K562 (cell line): ENCODE results near the gene SULT1A3. TPM values are rescaled to one million over a fixed set of nuclear protein-coding genes. Genes with fewer than 3 reads are reported as not detected.

Experiments used
- ATAC-seq: fragments of 200-7000 bp; cut with Tn5 transposase; 3 replicates; pipeline ENCODE4 v1.9.1; 2020; ENCODE audit warnings: moderate library complexity
- BruUV-seq: library from RNA; stranded (reverse); fragments of 400-500 nt; replicated peaks from 2 replicates; lab custom pipeline; 2021; lab: Mats Ljungman, UMichigan
- CTCF ChIA-PET: fragments of 300-600 bp; formaldehyde crosslinking; extraction: SDS; loops from one replicate; lab custom pipeline; 2021; ENCODE audit warnings: low intra/inter-chr PET ratio; lab: Yijun Ruan, JAX
- POLR2A ChIA-PET: fragments of 300-600, 350-650 bp; sonication (Branson Sonifier 250); formaldehyde crosslinking; extraction: SDS; loops from one replicate; lab custom pipeline; 2021; ENCODE audit warnings: antibody characterized with exemption, inconsistent platforms; lab: Yijun Ruan, JAX
- DNase-seq, 4 experiments: peaks; one replicate each; pipeline versions ENCODE4 v3.0.0 to v3.0.0-alpha.2; 2011 to 2018; ENCODE audit warnings: low spot score in 3 of 4, mixed read lengths in 3 of 4; ENCODE audit errors: extremely low read depth in 1 of 4
- FAIRE-seq: peaks from 2 replicates; lab custom pipeline; 2011; peaks lifted over from hg19 to GRCh38; lab: Jason Lieb, UNC
- H2AFZ ChIP-seq: 2 replicates; pipeline ENCODE4 v1.6.0; 2011; ENCODE audit warnings: low read depth, low read length, control low read depth, inconsistent platforms
- H3K27ac ChIP-seq: fragments of 200-600 bp; 3 replicates; pipeline ENCODE4 v1.8.0; 2011; ENCODE audit warnings: low read depth, mild to moderate bottlenecking, control low read depth, inconsistent platforms, low read length, moderate library complexity, mixed read lengths; ENCODE audit errors: extremely low read depth
- H3K27me3 ChIP-seq, 2 experiments: fragments of 300-600 bp in 1 of 2; 2 replicates in 1 of 2; 3 replicates in 1 of 2; pipeline versions ENCODE4 v1.6.0 to v1.8.0; 2011; ENCODE audit warnings: inconsistent platforms in 2 of 2, low read length in 2 of 2, mild to moderate bottlenecking in 1 of 2, mixed read lengths in 1 of 2, moderate library complexity in 1 of 2; ENCODE audit not compliant: control insufficient read depth in 2 of 2, insufficient read depth in 2 of 2
- H3K36me3 ChIP-seq: fragments of 300-600 bp; 3 replicates; pipeline ENCODE4 v1.8.0; 2011; ENCODE audit warnings: mild to moderate bottlenecking, low read length, inconsistent platforms; ENCODE audit not compliant: control insufficient read depth, insufficient read depth
- H3K4me1 ChIP-seq, 2 experiments: fragments of 200-600 bp in 1 of 2; replicated peaks in 1 of 2; 2 replicates in 1 of 2; 3 replicates in 1 of 2; pipeline versions ENCODE4 v1.5.1 to v1.8.0; 2011; ENCODE audit warnings: inconsistent platforms in 2 of 2, low read length in 2 of 2, mild to moderate bottlenecking in 1 of 2, mixed read lengths in 1 of 2, moderate library complexity in 1 of 2; ENCODE audit not compliant: control insufficient read depth in 2 of 2, insufficient read depth in 2 of 2
- H3K4me2 ChIP-seq: 2 replicates; pipeline ENCODE4 v1.6.1; 2011; ENCODE audit warnings: low read length, control low read depth, inconsistent platforms, mixed read lengths; ENCODE audit not compliant: insufficient read depth
- H3K4me3 ChIP-seq: fragments of 200-600 bp; sonication (generic), shearing (Covaris generic); 2 replicates; pipeline ENCODE4 v1.5.1; 2016; ENCODE audit warnings: control low read depth, inconsistent platforms
- H3K79me2 ChIP-seq: fragments of 200-600 bp; 3 replicates; pipeline ENCODE4 v1.8.0; 2011; ENCODE audit warnings: low read length, inconsistent platforms; ENCODE audit not compliant: control insufficient read depth, insufficient read depth
- H3K9ac ChIP-seq, 2 experiments: 2 replicates each; pipeline versions ENCODE4 v1.6.0 to v1.6.1; 2011; ENCODE audit warnings: low read depth in 2 of 2, low read length in 2 of 2, control low read depth in 1 of 2, inconsistent platforms in 1 of 2, mild to moderate bottlenecking in 1 of 2, mixed read lengths in 1 of 2; ENCODE audit not compliant: insufficient read depth in 1 of 2
- H3K9me1 ChIP-seq: one replicate; pipeline ENCODE4 v1.6.0; 2011; ENCODE audit warnings: inconsistent platforms, mild to moderate bottlenecking, low read length, moderate library complexity; ENCODE audit not compliant: control insufficient read depth, insufficient read depth
- H3K9me3 ChIP-seq: replicated peaks from 2 replicates; pipeline ENCODE4 v1.5.1; 2011; ENCODE audit warnings: low read depth, low read length, inconsistent platforms; ENCODE audit not compliant: control insufficient read depth, insufficient read depth
- H4K20me1 ChIP-seq: replicated peaks from 2 replicates; pipeline ENCODE4 v1.6.1; 2011; ENCODE audit warnings: low read length, inconsistent platforms, mixed read lengths; ENCODE audit not compliant: control insufficient read depth, insufficient read depth
- ETV5 ChIP-seq: sonication (generic); formaldehyde crosslinking; IDR thresholded peaks from 2 replicates; pipeline ENCODE4 v1.4.0; 2020; ENCODE audit warnings: low read depth, mild to moderate bottlenecking, missing genetic modification reagents
- KLF10 ChIP-seq: fragments of 250-450 bp; sonication (Bioruptor Pico); IDR thresholded peaks from 2 replicates; pipeline ENCODE4 v1.6.1; 2021; ENCODE audit warnings: matching md5 sums
- SP1 ChIP-seq: sonication (generic); formaldehyde crosslinking; IDR thresholded peaks from 2 replicates; pipeline ENCODE4 v1.8.1; 2022; ENCODE audit warnings: mild to moderate bottlenecking, missing genetic modification reagents
- ZBTB8A ChIP-seq: fragments of 450-650 bp; IDR thresholded peaks from 2 replicates; pipeline ENCODE4 v1.6.1; 2018; ENCODE audit warnings: mild to moderate bottlenecking, moderate library complexity; ENCODE audit not compliant: partially characterized antibody
- ZNF121 ChIP-seq: sonication (generic); formaldehyde crosslinking; conservative IDR thresholded peaks from 2 replicates; pipeline ENCODE4 v1.8.0; 2022; ENCODE audit warnings: missing genetic modification reagents
- WGBS: fragments of 100-300 bp; shearing (Covaris generic); methylation state at CpG from one replicate; pipeline ENCODE4 v1.1.6; 2016; ENCODE audit warnings: low coverage, mixed read lengths; ENCODE audit not compliant: insufficient coverage; ENCODE audit errors: missing lambda C conversion rate; 5-methylcytosine and 5-hydroxymethylcytosine counted together
- in situ Hi-C: fragments of 300-500 bp; cut with MboI; formaldehyde crosslinking; loops from 4 replicates; pipeline ENCODE4 v1.15.0; 2018; ENCODE audit warnings: inconsistent platforms, mixed read lengths
- intact Hi-C: fragments of 100-400 bp; cut with micrococcal nuclease; formaldehyde crosslinking; loops from 2 replicates; pipeline ENCODE4 v1.14.2; 2022
- polyA plus RNA-seq, 8 experiments: library from polyadenylated mRNA; depleted of rRNA in 4 of 8; stranded (reverse) in 5 of 8; unstranded in 3 of 8; fragments of >200 nt; fragmentation: Nextera tagmentation in 2 of 8; fragmentation: Illumina TruSeq in 1 of 8; extraction: Ambion mirVana in 2 of 8; extraction: Trizol in 1 of 8; gene quantifications; 2 replicates each; pipeline versions ENCODE4 v1.2.1 to v1.2.3, GENCODE V29; 2011 to 2014; ENCODE audit warnings: inconsistent platforms in 1 of 8, missing spikeins in 1 of 8
- total RNA-seq, 7 experiments: library from RNA; depleted of rRNA in 6 of 7; stranded (reverse); fragments of >200 nt in 6 of 7; fragmentation: Illumina TruSeq in 2 of 7; extraction: Trizol in 2 of 7; gene quantifications; 2 replicates each; pipeline versions ENCODE4 v1.2.1 to v1.2.3, GENCODE V29; 2011 to 2021; ENCODE audit warnings: low replicate concordance in 1 of 7

Gene SULT1A3
- total and polyA plus RNA-seq, 9 of the 15 experiments (the other 6 are each of a cell fraction or from before 2014, with no cell fraction given), result 2.4 to 18.0 (median 7.3) TPM

GRCh38 chr16:30179195-30179594 lies 19.9 kb upstream of the SULT1A3 start:
- no peak overlapping the region for H3K4me3 ChIP-seq
- H3K4me1 ChIP-seq, result peaks cover 3 to 17% of the 10 kb centered on the region in 2 experiments
- ATAC-seq (no peak), DNase-seq (no peak), FAIRE-seq (no peak)
- no peaks in the 10 kb centered on the region for H3K9me1 ChIP-seq
- H2AFZ ChIP-seq, result no peak overlapping the region
- WGBS, result 59% methylated on average over 4 of the region's 4 CpGs
- POLR2A ChIA-PET, result interaction anchor here (0.5 to 2.0 kb wide), 3 partner anchors 8 to 457 kb away, joined by 4 to 6 read pairs (median 5); no protein-coding TSS in a partner anchor
- no peaks in the 10 kb centered on the region for H3K36me3 ChIP-seq
- H3K79me2 ChIP-seq, result no peaks in the 10 kb centered on the region
- no TSS peak for BruUV-seq
- in situ Hi-C loops, result no loop called here
- no peak for TF ChIP-seq SP1 (CRISPR knock-in tag)
- no peak overlapping the region for H3K4me2 ChIP-seq
- H3K27me3 ChIP-seq, result no peaks in the 10 kb centered on the region
- CTCF ChIA-PET, result no interaction called here
- H3K27ac ChIP-seq, result no peak overlapping the region
- no peak overlapping the region for H3K9ac ChIP-seq
- intact Hi-C loops, result no loop called here
- no peaks in the 10 kb centered on the region for H3K9me3 ChIP-seq
- no peaks in the 10 kb centered on the region for H4K20me1 ChIP-seq

- no peaks in the 10 kb centered on the region for H3K9me1 ChIP-seq
- no peaks in the 10 kb centered on the region for H3K79me2 ChIP-seq
- no peak overlapping the region for H3K9ac ChIP-seq
- H2AFZ ChIP-seq, result no peak overlapping the region
- H3K4me2 ChIP-seq, result no peak overlapping the region
- DNase-seq (no peak), ATAC-seq (no peak), FAIRE-seq (no peak)
- H3K27me3 ChIP-seq, result no peaks in the 10 kb centered on the region
- POLR2A ChIA-PET, result interaction anchor here (0.5 to 2.0 kb wide), 2 partner anchors 19 to 456 kb away, joined by 5 to 6 read pairs; no protein-coding TSS in a partner anchor
- peaks cover 10 to 25% of the 10 kb centered on the region in 2 experiments for H3K4me1 ChIP-seq
- intact Hi-C loops, result no loop called here
- whole genome bisulfite sequencing, result 34% methylated on average over 9 of the region's 9 CpGs
- H3K27ac ChIP-seq, result no peak overlapping the region
- CTCF ChIA-PET, result no interaction called here
- no peaks in the 10 kb centered on the region for H3K36me3 ChIP-seq
- no peak overlapping the region for H3K4me3 ChIP-seq
- no peaks in the 10 kb centered on the region for H3K9me3 ChIP-seq
- no peak for TF ChIP-seq ETV5 (CRISPR knock-in tag)
- TF ChIP-seq KLF10 (CRISPR knock-in tag), result no peak
- TF ChIP-seq ZNF121 (CRISPR knock-in tag), result peak; percentile 50
- no peak for TF ChIP-seq ZBTB8A
- BruUV-seq, result no TSS peak
- in situ Hi-C loops, result no loop called here
- H4K20me1 ChIP-seq, result no peaks in the 10 kb centered on the region
Measured at GRCh38 chr16:30179931-30180330, 19.1 kb upstream of the SULT1A3 start.
